Hematopoietic multipotent progenitor cell treated with erythropoietin and hydrocortisone succinate and interleukin-3 and kit ligand, for 4 days (in vitro differentiated cells): ENCODE data around the gene NUP214.
"Not testable (repeated sequence)": the region's sequence is repeated elsewhere in the genome, so short reads cannot be mapped to it uniquely, and the experiment has no call there.

ENCODE experiments used
- DNase-seq: peaks from one replicate; pipeline ENCODE4 v3.0.0-alpha.2; 2015

The NUP214 gene

DNA sequence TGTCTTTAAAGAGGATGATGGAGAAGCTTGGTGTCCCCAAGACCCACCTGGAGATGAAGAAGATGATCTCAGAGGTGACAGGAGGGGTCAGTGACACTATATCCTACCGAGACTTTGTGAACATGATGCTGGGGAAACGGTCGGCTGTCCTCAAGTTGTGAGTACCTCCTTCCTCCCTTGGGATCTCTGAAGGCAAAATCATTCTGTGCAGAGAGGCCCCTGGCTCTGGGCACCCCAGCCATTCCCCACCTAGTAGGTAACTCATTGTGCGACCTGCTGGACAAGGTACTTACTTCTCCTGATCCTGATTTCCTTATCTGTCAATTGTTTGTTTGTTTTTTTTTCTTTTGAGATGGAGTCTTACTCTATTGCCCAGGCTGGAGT is 7.6 kb upstream of the NUP214 start:
- DNase-seq = no peak

DNA sequence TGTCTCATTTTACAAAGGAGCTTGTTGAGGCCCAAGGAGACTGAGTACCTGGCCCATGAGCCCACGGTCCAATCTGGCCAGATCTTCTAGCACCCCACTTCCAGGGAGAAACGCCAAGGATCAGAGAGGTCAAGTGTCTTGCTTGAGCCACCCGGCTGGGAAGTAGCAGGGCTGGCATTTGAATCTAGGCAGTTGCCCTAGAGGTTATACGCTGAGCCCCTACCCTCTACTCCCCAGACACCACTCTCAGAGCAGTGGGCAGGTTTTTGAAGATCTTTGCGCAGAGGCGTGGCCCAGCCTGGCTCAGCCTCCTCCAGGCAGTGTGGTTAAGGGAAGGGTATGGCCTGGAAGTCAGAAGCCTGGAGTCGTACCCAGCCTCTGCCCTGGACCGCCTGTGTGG is 5.8 kb upstream of the NUP214 start:
- no peak for DNase-seq

DNA sequence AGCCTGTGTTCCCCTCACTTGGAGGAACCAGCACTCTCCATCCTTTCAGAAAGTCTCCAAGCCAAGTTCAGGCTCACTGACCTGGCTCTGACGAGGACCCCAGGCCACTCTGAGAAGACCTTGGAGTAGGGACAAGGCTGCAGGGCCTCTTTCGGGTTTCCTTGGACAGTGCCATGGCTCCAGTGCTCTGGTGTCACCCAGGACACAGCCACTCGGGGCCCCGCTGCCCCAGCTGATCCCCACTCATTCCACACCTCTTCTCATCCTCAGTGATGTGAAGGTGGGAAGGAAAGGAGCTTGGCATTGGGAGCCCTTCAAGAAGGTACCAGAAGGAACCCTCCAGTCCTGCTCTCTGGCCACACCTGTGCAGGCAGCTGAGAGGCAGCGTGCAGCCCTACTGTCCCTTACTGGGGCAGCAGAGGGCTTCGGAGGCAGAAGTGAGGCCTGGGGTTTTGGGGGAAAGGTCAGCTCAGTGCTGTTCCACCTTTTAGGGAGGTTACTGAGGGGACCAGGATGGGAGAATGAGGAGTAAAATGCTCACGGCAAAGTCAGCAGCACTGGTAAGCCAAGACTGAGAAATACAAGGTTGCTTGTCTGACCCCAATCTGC is 4.7 kb upstream of the NUP214 start:
- DNase-seq = no peak

DNA sequence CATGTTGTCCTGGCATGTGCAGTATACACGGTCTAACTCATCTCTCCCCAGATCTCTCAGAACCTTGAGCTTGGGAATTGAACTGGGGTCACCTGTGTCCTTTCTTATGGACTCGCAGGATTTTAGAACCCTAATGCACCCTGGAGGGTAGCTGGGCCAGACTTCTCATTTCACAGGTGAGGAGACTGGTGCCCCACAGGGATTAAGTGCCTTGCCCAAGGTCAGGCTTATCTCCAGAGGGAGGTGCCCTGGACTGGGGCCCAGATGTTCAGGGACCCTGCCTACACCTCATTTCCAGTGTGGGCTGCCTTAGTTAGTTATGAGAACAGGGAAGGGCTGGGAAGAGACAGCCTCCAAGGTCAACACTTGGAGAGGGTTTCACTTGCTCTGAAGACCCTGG is 4.0 kb upstream of the NUP214 start:
- no peak for DNase-seq

DNA sequence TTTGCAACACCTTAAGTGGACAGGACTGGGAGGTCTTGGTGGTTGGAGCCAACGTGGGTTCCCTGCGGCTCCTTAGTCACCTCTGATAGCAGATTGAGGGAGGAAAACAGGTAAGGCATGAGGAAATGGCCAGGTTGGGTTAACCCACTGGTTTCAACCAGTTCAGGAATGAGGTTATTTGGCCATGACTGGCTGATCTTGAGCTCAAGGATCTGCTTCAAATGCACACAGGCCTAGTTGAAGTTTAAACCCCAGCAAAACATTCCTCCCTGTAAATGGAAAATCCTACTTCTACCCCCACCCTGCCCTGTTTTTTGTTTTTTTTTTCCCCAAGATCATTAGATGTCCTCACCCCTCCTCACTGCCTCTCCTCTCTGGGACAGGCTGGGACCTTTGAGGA is 3.2 kb upstream of the NUP214 start:
- no peak for DNase-seq

DNA sequence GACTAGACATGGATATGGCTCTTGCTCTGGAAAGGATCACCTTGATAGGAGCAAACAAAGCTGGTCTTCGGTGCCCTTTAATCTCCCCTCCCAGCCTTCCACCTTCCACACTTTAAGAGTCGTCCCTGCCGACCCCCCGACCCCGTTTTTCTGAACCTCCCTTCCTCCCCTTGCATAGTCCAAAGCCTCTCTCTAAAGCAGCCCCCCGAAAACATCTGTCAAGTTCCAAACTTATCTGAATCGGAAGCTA is 423 bp upstream of the NUP214 start:
- no peak for DNase-seq

DNA sequence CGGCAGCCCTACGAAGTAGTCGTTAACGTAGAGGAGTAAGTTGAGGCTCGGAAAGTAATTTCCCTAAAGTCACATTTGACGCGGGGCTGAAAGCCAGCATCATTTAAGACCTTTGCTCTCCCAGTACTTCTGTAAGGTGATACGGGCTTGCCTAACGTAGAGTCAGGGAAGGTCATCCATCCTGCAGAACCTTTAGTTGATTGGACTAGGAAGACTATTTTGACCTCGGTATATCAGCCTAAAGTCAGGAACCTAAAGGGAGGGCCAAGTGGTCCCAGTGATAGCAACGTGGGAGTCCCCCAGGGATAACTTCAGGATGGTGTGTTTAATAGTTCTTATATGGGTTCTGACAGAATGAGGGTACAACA is 657 bp downstream of the NUP214 start:
- no peak for DNase-seq

DNA sequence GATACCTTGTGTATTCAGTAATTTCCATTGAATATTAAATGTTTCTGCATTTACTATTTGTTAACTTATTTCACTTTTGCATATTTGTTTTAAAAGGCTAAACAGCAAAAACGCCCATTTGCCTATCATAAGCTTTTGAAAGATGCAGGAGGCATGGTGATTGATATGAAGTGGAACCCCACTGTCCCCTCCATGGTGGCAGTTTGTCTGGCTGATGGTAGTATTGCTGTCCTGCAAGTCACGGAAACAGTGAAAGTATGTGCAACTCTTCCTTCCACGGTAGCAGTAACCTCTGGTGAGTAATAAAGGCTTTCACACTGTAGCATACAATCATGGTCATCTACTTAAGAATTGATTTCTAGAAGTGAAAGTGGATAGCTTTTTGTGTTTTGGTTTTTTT is 3.8 kb downstream of the NUP214 start:
- DNase-seq = no peak

DNA sequence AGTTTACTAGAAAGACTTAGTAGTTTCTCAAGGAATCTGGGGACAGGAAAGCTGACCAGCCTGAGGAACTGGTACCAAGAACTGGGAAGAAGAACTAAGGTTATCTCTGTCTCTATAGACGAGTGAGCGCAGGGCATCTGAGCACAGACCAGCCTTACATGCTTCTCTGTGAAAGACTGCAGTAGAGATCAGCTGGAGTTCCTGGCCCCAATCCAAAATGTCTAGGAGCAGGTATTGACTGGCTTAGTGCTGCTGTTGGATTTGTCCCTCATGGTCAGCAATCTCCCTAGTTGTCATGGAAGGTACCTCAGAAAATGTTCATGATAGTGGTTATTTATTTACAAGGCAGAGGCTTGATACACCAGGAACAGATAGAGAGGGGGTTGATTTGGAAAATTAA is 13.3 kb downstream of the NUP214 start:
- DNase-seq = no peak

DNA sequence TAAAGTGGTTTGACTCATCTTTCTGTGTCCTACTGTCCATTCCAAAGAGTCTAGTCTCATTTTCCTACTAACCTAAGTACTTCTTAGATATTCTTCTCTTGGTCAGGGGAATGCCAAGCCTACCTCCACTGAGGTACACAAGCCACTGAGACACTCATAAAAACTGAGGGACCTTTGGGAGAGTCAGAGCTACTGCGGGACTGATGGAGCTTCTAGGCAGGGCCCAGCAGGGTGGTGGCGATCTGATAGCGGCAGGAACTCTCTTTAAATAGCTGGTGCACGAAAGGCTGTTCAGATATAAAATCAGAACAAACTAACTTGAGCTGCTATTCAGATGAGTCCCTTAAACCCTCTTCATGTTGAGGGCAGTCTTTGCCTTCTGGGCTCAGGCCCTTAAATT is 14.7 kb downstream of the NUP214 start:
- DNase-seq = no peak

DNA sequence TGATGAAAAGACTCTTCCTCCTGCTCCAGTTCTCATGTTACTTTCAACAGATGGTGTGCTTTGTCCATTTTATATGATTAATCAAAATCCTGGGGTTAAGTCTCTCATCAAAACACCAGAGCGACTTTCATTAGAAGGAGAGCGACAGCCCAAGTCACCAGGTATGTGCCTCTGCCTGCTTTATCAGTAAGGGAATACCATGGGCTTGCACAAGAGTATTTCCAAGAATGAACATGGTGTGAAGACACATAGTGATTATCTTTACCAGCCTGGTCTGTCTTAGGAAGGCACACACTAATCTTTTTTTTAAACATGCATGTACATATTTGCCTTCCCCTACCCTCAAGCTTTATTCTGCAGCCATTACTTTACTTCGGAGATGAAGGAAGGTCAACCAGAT is 15.2 kb downstream of the NUP214 start:
- DNase-seq = no peak

DNA sequence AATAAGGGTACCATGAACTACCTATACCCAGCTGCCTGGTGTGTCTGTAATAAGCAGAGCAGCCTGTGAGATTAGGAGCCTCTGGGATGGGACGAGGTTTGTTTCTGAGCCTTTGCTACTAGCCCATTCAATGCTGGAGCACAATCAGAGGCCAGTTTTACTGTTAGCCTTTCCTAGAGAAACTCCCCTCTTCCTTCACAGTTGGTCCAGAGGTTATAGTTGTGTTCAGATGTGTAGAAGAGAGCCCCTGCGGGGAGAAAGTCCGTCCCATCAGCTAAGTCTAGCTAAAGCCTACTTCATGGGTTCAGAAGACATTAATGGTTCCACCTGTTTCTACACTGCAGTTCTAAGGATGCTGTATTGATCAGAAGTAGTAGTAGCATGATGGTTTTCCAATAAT is 16.8 kb downstream of the NUP214 start:
- DNase-seq = no peak

DNA sequence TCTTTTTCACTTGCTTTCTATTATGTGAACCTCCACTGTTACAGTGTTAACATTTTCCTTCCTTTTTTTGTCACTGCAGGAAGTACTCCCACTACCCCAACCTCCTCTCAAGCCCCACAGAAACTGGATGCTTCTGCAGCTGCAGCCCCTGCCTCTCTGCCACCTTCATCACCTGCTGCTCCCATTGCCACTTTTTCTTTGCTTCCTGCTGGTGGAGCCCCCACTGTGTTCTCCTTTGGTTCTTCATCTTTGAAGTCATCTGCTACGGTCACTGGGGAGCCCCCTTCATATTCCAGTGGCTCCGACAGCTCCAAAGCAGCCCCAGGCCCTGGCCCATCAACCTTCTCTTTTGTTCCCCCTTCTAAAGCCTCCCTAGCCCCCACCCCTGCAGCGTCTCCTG is 18.8 kb downstream of the NUP214 start:
- DNase-seq = no peak

DNA sequence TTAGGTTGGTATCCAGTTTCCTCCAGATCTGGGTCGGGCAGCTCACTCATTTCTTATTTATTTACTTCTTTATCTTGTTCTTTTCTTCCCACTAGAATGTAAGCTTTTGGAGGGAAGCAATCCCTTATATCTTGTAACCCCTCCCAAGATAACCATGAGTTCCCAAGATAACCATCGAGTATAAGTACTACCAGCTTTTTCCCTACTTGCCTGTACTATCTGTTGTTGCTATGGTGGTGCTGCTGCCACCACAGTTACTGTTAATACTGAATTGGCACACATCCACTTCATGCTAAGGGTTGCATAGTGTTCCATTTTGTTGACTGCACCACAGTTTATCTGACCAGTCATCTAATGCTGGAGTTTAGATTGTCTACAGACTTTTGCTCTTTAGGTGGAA is 19.9 kb downstream of the NUP214 start:
- no peak for DNase-seq

DNA sequence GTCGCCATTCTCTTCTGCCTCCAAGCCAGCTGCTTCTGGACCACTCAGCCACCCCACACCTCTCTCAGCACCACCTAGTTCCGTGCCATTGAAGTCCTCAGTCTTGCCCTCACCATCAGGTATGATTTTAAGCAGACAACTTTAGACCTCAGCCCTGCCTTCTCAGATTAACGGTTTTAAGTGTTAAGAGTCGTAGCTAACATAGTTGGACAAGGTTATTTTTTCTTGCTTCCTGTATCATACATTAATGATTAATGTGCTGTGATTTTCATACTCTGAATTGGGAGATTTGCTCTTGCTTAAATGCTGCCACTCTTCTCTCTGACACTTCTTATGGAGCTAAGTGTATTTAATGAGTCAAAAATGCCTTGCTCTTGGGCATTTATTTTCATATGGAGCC is 20.8 kb downstream of the NUP214 start:
- DNase-seq = no peak

DNA sequence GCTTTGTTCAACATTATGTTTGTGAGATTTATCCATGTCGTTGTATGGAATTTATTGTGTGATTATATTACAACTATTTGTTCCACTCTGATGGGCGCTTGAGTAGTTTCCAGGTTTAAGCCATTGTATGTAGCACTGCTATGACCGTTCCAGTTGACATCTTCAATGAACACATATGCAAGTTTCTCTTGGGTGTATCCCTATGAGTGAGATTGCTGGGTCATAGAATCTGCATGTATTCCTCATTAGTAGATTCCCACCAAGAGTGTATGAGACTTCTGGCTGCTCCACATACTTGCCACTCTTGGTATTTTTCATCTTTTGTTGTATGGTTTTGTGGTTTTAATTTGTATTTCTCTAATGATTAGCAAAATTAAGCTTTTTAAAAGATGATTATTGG is 22.9 kb downstream of the NUP214 start:
- no peak for DNase-seq

DNA sequence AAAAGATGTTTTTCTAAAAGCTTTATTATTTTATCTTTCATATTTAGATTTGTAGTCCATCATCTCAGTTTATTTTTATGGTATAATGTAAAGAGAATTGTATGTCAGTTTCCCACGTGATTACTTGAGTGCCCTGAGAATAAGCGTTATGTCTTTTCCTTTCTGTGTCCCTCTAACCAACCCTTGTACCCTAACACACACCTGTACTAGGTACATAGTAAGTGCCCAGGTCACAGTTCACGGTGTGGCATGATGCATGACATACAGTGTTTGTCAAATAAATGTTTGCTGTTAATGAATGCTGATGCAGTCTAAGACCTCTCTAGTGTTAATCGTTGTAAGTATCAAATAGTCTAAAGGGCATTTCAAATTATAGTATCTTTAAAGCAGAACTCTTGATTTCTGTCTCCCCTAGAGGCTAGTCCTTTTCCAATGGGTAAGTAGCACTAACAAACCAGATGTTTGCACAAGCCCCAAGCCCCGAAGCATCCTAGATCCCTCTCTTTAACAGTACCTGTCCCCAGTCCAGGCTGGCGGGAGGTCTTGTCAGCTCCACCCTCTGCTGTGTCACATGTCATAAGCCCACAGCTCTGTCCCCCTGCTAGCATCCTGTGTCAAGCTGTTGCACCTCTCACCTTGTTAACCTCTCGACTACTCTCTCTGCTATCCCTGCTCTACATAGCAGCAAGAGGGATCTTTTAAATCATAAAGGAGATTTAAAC is 23.7 kb downstream of the NUP214 start:
- DNase-seq = no peak

DNA sequence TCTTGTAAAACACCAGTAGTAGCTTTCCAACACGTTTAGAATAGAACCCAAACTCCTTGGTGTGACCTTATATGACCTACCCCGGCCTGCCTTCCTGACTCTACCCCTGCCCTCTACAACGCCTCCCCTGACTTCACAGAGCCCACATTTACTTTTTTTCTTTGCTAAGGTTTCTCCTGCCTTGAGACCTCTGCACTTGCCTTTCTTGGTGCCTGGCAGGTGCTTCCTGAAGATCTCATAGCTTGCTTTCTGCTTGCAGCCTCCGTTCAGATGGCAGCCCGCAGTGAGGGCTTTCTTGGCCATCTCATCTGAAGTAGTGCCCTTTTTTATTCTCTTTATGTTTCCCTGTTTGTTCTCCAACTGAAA is 24.3 kb downstream of the NUP214 start:
- peak; percentile 10 for DNase-seq

DNA sequence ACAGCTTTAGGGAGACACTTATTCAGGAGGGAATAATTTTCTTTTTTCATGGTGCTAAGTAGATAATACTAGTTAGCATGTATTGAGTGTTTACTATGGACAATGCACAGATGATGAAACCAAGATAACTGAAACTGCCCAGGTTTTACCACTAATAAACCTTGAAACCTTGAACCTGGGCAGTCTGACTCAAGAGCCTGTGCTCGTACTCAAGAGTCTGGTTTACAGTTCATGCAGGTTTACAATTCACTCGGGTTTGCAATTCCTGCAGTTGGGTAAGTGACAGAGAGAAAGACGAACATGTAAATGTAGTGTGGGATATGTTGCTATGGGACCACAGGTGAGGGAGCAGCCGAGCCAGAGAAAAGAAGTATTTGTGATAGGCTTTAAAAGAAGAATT is 28.2 kb downstream of the NUP214 start:
- DNase-seq = no peak

DNA sequence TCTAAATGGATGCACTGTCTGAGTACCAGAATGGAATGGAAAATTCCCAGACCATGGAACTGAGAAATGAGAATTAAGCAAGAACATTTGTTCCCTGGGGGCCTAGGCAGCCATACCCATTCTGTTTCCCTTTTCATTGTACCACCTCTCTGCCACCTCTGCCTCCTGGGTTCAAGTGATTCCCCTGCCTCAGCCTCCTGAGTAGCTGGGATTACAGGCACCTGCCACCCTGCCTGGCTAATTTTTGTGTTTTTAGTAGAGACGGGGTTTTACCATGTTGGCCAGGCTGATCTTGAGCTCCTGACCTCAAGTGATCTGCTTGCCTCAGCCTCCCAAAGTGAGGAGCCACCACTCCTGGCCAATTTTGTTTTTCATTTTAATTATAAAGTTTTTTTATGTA is 33.3 kb downstream of the NUP214 start:
- not testable (repeated sequence) for DNase-seq

DNA sequence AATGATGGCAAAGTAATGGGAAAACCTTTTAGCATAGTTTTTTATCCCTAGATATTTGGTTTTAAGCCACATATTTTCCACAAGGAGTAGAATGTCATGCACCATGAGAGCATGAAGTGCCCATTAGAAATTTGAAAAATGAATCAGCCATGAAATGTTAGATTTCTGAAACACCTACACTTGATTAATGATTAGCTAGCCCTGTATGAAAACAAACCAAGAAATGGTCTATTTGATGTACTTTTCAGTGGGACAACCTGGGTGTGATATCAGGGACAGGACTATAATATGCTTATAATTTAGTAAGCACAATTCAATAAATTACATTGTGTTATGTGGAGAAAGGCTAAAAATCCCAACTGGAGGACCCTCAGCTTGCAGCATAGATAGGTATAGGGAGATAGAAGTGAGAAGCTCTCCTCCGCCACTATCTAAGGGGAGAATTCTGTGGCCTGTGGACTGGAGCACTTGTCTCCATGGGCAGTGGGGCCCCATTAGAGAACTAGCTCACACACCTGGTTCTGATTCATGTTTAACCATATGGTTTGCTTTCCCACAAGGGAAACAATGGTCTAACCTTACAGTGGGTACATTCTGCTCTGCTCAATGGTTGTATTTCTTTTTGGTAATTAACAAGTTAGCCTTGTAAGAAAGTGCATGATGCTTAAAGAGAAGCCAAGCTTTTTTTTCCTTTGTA is 35.2 kb downstream of the NUP214 start:
- DNase-seq = no peak

DNA sequence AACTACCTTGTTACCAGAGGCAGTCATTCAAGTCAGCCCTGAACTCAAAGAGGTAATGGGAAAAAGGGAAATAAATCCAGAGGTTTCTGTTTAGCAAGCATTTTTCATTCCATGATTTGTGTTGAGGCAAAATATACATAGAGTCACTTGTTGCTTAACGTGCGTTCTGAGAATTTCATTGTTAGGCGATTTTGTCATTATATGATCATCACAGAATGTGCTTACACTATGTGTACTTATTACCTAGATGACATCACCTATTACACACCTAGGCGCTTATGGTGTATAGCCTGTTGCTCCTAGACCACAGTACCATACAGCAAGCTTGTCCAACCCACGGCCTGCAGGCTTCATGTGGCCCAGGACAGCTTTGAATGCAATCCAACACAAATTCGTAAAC is 36.2 kb downstream of the NUP214 start:
- no peak for DNase-seq

DNA sequence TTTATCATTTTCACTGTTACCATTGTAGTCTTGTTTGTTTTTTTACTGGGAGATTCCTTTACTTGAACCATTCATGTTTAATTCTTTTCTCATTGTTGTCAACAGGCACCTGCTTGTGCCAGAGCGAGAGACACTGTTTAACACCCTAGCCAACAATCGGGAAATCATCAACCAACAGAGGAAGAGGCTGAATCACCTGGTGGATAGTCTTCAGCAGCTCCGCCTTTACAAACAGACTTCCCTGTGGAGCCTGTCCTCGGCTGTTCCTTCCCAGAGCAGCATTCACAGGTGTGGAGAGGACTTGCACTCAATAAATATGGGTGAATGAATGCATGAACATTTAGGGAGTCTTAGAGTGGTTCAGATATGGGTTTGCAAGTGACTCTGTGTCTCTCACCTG is 37.5 kb downstream of the NUP214 start:
- no peak for DNase-seq

DNA sequence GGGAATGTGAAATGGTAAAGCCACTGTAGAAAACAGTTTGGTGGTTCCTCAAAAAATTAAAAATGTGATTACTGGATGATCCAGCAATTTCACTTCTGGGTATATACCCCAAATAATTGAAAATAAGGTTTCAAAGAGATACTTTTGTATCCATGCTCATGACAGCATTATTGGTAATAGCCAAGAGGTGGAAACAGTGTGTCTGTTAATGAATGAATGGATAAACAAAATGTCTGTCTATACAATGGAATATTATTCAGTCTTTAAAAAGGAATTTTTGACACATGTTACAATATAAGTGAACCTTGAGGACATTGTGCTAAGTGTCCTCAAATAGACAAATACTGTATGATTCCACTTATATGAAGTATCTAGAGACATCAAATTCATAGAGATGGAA is 40.1 kb downstream of the NUP214 start:
- no peak for DNase-seq

DNA sequence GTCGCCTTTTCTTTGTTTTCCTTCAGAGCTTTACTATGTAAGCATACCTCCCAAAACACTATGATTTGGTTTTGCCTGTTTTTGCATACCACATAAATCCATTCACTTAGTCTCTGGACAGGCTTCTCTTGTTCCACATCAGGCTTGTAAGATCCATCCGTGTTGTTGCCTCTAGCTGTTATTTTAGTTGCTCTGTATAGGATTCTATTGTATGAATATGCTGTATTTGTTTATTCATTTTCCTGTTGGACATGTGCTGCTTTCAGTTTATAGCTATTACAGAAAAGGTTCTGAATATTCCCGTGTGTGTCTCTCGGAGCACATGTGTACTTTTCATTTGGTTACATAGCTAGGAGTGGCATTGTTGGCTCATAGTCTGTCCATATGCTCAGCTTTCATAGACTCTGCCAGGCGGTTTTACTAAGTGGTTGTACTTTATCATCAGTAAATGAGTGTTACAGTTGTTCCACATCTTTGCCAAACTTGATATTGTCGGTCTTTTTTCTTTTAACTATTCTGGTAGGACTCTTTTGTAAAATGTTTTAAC is 41.8 kb downstream of the NUP214 start:
- no peak for DNase-seq
